NCI-H446 treated with DMSO at 0.1 percent for 48 hours (cell line): ENCODE data around the gene KPNA5.
A peak's percentile ranks its signal among the peaks of the same experiment; 100 is the strongest.
"Not testable (repeated sequence)": the region's sequence is repeated elsewhere in the genome, so short reads cannot be mapped to it uniquely, and the experiment has no call there.

ENCODE experiments used
- DNase-seq: peaks from one replicate; lab custom pipeline; 2025; lab: John Stamatoyannopoulos, UW

The KPNA5 gene

GRCh38 chr6:116703888-116704287 is 22.9 kb downstream of the KPNA5 start:
- not testable (repeated sequence) for DNase-seq

- no peak for DNase-seq
Observed at GRCh38 chr6:116705917-116706316, 24.9 kb downstream of the KPNA5 start.

- no peak for DNase-seq
Observed at GRCh38 chr6:116714296-116714695, 33.3 kb downstream of the KPNA5 start.

GRCh38 chr6:116714761-116715160 is 33.8 kb downstream of the KPNA5 start:
- DNase-seq = no peak

- no peak for DNase-seq
Observed at GRCh38 chr6:116726947-116727346, 45.9 kb downstream of the KPNA5 start.

GRCh38 chr6:116730513-116730912 is 49.5 kb downstream of the KPNA5 start:
- no peak for DNase-seq

- no peak for DNase-seq
Observed at GRCh38 chr6:116737004-116737403, 56.0 kb downstream of the KPNA5 start.

GRCh38 chr6:116740486-116740885 is 59.5 kb downstream of the KPNA5 start:
- not testable (repeated sequence) for DNase-seq

GRCh38 chr6:116741571-116741970 is 60.6 kb downstream of the KPNA5 start:
- no peak for DNase-seq

GRCh38 chr6:116745176-116745575 is 64.2 kb downstream of the KPNA5 start:
- no peak for DNase-seq

GRCh38 chr6:116761779-116762178 is 80.8 kb downstream of the KPNA5 start:
- DNase-seq = no peak

GRCh38 chr6:116762235-116762634 is 81.2 kb downstream of the KPNA5 start:
- no peak for DNase-seq

GRCh38 chr6:116763048-116763447 is 82.0 kb downstream of the KPNA5 start:
- no peak for DNase-seq

- no peak for DNase-seq
Observed at GRCh38 chr6:116763906-116764628, 83.1 kb downstream of the KPNA5 start.

- DNase-seq = no peak
Observed at GRCh38 chr6:116764629-116764960, 83.6 kb downstream of the KPNA5 start.

GRCh38 chr6:116764961-116765841 is 84.2 kb downstream of the KPNA5 start, which contains the start of gene FAM162B:
FAM162B (minus strand) TSS chr6:116765719; CDS start chr6:116765576, 143 bp downstream.
- DNase-seq = no peak

- no peak for DNase-seq
Observed at GRCh38 chr6:116766506-116767176, 85.6 kb downstream of the KPNA5 start.

GRCh38 chr6:116767715-116768114 is 86.7 kb downstream of the KPNA5 start:
- no peak for DNase-seq

- DNase-seq = no peak
Observed at GRCh38 chr6:116772450-116772849, 91.4 kb downstream of the KPNA5 start.

GRCh38 chr6:116773886-116774285 is 92.9 kb downstream of the KPNA5 start:
- DNase-seq = no peak

GRCh38 chr6:116779573-116780164 is 98.7 kb downstream of the KPNA5 start:
- peak; percentile 38 for DNase-seq

GRCh38 chr6:116783852-116784251 is 102.8 kb downstream of the KPNA5 start:
- no peak for DNase-seq
